Skeletal muscle cell (primary cell): ENCODE results near the gene TMEM229B.

Experiments
- DNase-seq: peaks from one replicate; pipeline ENCODE4 v3.0.0-alpha.2; 2010; ENCODE audit warnings: low read depth
- H3K4me3 ChIP-seq: 2 replicates; pipeline ENCODE4 v1.5.1; 2011; ENCODE audit warnings: low read depth, mild to moderate bottlenecking, control low read depth, low read length, moderate library complexity

TMEM229B gene

DNA sequence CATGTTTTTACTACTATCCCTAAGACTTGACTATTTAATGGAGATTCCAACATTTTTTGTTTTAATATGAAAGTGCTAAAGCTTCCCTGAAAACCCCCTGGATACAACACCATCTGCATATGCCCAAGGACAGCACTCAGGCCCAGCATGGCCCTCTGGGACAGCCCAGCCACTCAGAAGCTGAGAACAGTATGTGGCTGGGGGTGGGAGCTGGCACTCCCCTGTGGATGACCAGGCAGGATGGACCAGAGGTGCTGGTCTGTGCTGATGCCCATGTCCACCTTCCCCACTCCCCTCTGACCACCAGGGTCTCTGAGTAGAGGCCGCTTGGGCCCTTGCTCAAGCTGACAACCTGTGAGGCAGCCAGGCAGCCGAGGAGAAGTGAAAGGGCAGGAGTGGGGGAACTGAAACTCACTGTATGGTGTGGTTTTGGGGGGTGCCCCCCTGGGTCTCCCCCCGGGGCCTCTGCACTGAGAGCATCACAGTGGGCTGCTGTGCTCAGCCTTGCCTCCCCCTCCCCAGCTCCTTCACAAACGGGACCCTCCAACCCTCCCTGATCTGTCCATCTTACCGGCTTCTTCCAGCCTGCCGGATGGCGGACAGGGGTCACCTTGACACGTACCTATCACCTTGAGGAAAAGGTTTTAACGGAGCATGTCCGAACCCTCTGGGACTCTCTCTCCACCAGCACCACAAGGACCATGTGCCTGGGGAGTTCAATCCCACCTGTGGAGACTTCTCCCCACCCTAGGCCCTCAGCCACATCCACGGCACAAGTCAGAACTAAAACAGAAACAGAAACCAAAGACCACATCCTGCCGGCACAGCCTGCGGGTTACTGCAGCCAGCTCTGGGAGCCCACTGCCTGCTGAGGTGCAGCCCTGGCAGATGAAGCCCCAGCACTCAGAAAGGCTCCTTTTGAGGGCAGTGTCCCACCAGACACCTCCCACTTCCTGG, at the start of gene TMEM229B:
Gene TMEM229B, minus strand, starts transcription at position 785 of the 957 bp plus-strand sequence. CDS start 14,798 bp downstream, outside the sequence.
- H3K4me3 ChIP-seq = no peak within 1 kb of the TSS
- no peak for DNase-seq

GRCh38 chr14:67537736-67538135, 49.2 kb upstream of the TMEM229B start:
- H3K4me3 ChIP-seq = no peak overlapping the region
- DNase-seq = no peak

GRCh38 chr14:67536087-67536486, 47.6 kb upstream of the TMEM229B start:
- no peak overlapping the region for H3K4me3 ChIP-seq
- DNase-seq = no peak

DNA sequence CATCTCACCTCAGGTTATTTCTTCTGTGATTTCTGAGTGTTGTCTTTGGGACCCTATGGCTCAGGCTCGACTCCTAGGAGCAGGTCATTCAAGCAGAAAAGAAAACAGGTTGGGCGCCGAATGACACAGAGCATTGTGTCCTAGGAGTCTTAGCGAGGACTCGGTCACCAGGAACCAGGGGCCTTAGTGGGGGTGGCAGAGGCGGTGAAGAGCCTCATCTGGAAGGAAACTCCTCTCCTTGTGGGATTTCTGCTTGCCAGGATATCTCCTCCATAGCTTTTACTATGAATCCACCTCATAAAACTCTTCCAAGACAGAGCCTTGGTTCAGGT, 45.2 kb upstream of the TMEM229B start:
- H3K4me3 ChIP-seq = peak overlapping the region; percentile 57
- no peak for DNase-seq

- H3K4me3 ChIP-seq = peak within 1 kb of the TSS; percentile 57
- DNase-seq = no peak
Observed at GRCh38 chr14:67532998-67533753, 44.7 kb upstream of the TMEM229B start, which contains the start of gene PLEKHH1. TSS of gene PLEKHH1 (plus strand) at chr14:67533290. CDS start at chr14:67541868, 8,578 bp downstream.

- DNase-seq = no peak
- peak overlapping the region; percentile 57 for H3K4me3 ChIP-seq
Observed at GRCh38 chr14:67532606-67532997, 44.1 kb upstream of the TMEM229B start.

DNA sequence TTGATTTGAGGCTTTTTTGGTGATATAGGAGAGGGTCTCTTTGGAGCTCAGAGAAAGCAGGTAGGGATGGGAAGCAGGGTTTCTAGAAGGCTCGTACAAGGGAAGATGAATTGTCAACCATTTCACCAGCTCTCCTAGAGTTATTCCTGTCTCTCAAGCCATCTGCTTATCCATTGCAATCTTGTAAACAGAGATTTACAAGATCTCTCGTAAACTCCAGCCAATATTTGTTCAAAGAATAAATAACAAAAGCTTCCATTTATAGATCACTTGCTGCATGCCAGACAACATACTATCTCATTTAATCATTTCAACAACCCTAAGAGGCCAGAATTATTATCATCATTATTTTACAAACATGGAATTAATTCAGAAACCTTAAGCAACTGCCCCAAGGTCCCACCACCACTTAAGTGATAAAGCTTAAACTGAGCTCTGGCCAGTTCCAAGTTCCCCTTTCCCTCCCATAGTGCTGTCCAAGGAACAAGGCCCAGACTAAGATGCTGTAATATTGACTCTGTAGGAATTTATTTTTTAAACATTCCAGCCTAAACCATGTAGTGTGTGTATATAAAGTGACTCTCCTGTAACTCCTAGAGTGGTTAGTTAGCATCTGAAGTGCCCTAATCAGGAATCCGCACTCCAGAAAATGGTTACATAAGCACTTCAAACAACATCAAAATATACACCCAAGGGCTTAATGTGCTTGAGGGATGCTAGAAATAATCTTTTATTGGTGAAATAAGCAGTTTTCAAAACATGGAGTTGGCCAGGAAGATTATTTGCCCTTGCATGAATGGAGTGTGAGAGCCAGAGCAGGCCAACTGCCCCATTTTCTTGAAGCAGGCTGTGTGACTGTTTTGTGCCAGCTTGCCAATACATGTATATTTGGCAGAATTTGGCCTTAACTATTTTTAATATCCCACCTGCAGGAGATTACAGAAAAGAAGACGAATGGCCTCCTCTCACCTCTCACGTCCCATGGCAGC, 41.7 kb upstream of the TMEM229B start:
- no peak overlapping the region for H3K4me3 ChIP-seq
- no peak for DNase-seq

- no peak overlapping the region for H3K4me3 ChIP-seq
- no peak for DNase-seq
Observed at GRCh38 chr14:67528276-67528675, 39.8 kb upstream of the TMEM229B start.

GRCh38 chr14:67527756-67528155, 39.2 kb upstream of the TMEM229B start:
- no peak for DNase-seq

DNA sequence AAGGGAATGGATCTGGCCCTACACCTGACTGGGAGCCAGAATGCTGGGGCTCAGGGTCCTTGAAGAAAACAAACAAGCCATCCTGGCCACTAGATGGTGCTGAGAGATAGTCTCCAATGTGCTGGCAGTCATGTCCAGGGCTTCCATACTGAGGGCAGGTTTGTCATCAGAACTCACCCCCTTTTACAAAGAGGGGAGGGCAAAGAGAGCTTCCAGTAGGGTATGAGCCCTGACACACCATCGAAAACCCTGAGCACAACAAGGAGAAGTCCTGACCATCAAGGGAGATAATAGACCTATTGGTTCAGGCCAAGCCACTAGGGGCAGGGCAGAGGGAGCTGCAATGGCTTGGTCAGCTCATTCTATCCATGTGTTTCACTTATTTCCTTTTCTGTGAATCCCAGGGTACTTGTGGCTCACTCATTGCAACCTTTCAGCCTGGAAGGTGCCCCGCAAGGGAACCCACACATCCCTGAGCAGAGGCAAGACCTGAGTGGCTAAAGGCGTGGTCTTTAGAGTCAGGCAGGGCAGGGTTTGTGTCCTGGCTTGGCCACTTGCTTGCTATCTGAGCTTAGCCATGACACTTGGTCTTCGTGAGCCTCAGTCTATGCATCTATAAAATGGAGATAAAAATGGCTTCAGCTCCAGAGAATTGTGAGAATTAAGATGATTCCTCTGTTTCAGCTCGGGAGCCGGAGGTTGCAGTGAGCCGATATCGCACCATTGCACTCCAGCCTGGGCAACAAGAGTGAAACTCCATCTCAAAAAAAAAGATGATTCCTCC, 38.3 kb upstream of the TMEM229B start:
- no peak for DNase-seq
- H3K4me3 ChIP-seq = no peak overlapping the region

More at GRCh38 chr14:67527756-67528155, 39.2 kb upstream of the TMEM229B start:
- no peak overlapping the region for H3K4me3 ChIP-seq

GRCh38 chr14:67526181-67526580, 37.7 kb upstream of the TMEM229B start:
- no peak for DNase-seq
- H3K4me3 ChIP-seq = no peak overlapping the region

- no peak overlapping the region for H3K4me3 ChIP-seq
- DNase-seq = no peak
Observed at GRCh38 chr14:67525389-67525788, 36.9 kb upstream of the TMEM229B start.

GRCh38 chr14:67524634-67524963, 36.1 kb upstream of the TMEM229B start:
- DNase-seq = no peak
- H3K4me3 ChIP-seq = no peak overlapping the region

DNA sequence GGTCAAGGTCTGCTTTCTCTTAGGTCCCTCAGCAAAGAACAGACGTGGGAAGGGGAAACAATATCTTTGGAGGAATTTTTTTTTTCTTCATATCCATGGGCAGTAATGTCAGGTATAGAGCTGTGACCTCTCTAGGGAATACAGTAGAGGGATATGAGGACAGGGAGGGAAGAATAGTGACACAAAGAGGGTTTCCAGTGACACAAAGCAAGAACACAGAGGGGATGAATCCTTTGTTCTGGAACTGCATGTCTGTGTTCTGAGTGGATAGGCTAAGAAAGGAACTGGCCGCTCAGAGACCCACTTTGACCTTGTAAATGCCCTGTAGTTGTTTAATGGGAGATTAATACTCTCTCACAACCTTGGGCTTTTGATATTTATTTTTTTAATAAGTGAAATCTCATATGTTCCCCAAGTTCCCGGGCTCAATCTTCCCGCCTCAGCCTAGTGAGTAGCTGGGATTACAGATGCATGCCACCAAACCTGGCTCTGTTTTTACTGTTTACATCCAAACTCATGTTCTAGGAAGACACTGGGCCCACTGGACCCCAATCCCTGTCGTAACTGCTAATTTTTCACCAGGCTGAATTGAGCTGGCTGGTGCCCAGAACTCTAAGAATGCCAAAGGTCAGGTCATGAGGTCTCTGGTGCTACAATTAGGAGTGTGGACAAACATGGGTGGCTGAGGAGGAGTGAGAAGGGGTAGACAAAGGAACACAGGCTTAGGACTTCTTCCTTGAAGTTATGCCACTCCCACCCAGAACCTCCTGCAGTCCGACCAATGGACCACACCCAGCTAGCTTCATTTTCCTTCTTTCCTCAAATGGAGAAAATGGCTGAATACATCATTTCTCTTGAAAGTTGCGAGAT, 35.5 kb upstream of the TMEM229B start:
- DNase-seq = no peak
- H3K4me3 ChIP-seq = no peak overlapping the region

DNA sequence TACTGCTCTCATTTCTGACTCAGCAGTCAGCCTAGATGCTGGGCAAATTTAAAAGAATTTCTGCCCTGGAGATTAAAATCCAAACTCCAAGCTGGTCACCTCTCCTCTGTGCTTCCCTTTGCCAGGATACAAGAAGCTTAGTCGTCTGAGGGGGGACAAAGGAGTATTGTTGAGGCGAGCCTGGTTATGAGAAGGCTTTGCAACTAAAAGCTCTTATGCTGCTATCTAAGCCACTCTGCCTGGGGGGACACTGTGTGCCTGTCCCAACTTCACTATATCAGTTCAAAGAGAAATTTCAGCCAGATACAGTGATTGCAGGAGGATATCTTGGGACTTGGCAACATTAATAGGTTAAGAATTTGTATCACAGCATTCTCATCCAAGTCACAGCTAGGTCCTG, 33.7 kb upstream of the TMEM229B start:
- no peak overlapping the region for H3K4me3 ChIP-seq

GRCh38 chr14:67520482-67520881, 32.0 kb upstream of the TMEM229B start:
- H3K4me3 ChIP-seq = no peak overlapping the region
- no peak for DNase-seq

More for the DNA sequence above, 33.7 kb upstream of the TMEM229B start:
- no peak for DNase-seq

- no peak overlapping the region for H3K4me3 ChIP-seq
- DNase-seq = no peak
Observed at GRCh38 chr14:67519406-67519805, 30.9 kb upstream of the TMEM229B start.

- no peak overlapping the region for H3K4me3 ChIP-seq
- no peak for DNase-seq
Observed at GRCh38 chr14:67517083-67517482, 28.6 kb upstream of the TMEM229B start.
